COLO829 (cell line): ENCODE data around the gene FMNL1.
"Not testable (repeated sequence)": the region's sequence is repeated elsewhere in the genome, so short reads cannot be mapped to it uniquely, and the experiment has no call there.

Experiments
- DNase-seq: peaks from one replicate; pipeline ENCODE4 v3.0.0; 2012; ENCODE audit warnings: low spot score

Gene FMNL1

GRCh38 chr17:45234641-45235415 is 13.1 kb downstream of the FMNL1 start:
- no peak for DNase-seq

- DNase-seq, result peak; percentile 79
Measured at GRCh38 chr17:45235416-45236281, 14.0 kb downstream of the FMNL1 start.

GRCh38 chr17:45236282-45236606 is 14.6 kb downstream of the FMNL1 start:
- no peak for DNase-seq

GRCh38 chr17:45237686-45238085 is 16.0 kb downstream of the FMNL1 start:
- DNase-seq, result no peak

GRCh38 chr17:45238155-45238774 is 16.6 kb downstream of the FMNL1 start:
- no peak for DNase-seq

- DNase-seq, result no peak
Measured at GRCh38 chr17:45240905-45241327, 19.2 kb downstream of the FMNL1 start.

- no peak for DNase-seq
Measured at GRCh38 chr17:45241328-45242028, 19.8 kb downstream of the FMNL1 start.

GRCh38 chr17:45242029-45242414 is 20.3 kb downstream of the FMNL1 start:
- DNase-seq, result no peak

- no peak for DNase-seq
Measured at GRCh38 chr17:45243750-45244149, 22.1 kb downstream of the FMNL1 start.

GRCh38 chr17:45244725-45245656 is 23.3 kb downstream of the FMNL1 start:
- DNase-seq, result no peak

GRCh38 chr17:45246338-45246737 is 24.7 kb downstream of the FMNL1 start:
- DNase-seq, result no peak

GRCh38 chr17:45246861-45247428 is 25.3 kb downstream of the FMNL1 start:
- peak; percentile 33 for DNase-seq

- DNase-seq, result peak; percentile 96
Measured at GRCh38 chr17:45247429-45248131, 25.9 kb downstream of the FMNL1 start.

GRCh38 chr17:45248132-45248957 is 26.7 kb downstream of the FMNL1 start:
- no peak for DNase-seq

- no peak for DNase-seq
Measured at GRCh38 chr17:45251931-45252330, 30.2 kb downstream of the FMNL1 start.

GRCh38 chr17:45253237-45253636 is 31.6 kb downstream of the FMNL1 start:
- not testable (repeated sequence) for DNase-seq

- no peak for DNase-seq
Measured at GRCh38 chr17:45253879-45254278, 32.2 kb downstream of the FMNL1 start.

- no peak for DNase-seq
Measured at GRCh38 chr17:45255358-45255757, 33.7 kb downstream of the FMNL1 start.
